CD8-positive, alpha-beta memory T cell (primary cell): ENCODE data around the gene DNAH6. TPM values are rescaled to one million over a fixed set of nuclear protein-coding genes. Genes with fewer than 3 reads are reported as not detected.

Source experiments
- CTCF ChIA-PET: fragments of 350-600 bp; sonication (Branson Sonifier 250); formaldehyde crosslinking; loops from one replicate; lab custom pipeline; 2021; ENCODE audit warnings: antibody characterized with exemption; lab: Charles Lee
- POLR2A ChIA-PET: fragments of 350-600 bp; sonication (Branson Sonifier 250); formaldehyde crosslinking; loops from one replicate; lab custom pipeline; 2021; ENCODE audit warnings: antibody characterized with exemption; lab: Charles Lee
- DNase-seq, 5 donors: peaks; one replicate each; pipeline versions ENCODE4 v3.0.0 to v3.0.0-alpha.2; 2020 to 2022; ENCODE audit warnings: mixed read lengths in 1 of 5
- H3K27ac ChIP-seq: one replicate; pipeline ENCODE4 v1.7.0; 2013; ENCODE audit warnings: low read depth, mild to moderate bottlenecking, low read length, moderate library complexity
- H3K27me3 ChIP-seq: 2 replicates; pipeline ENCODE4 v1.7.0; 2013; ENCODE audit warnings: low read length, mild to moderate bottlenecking; ENCODE audit not compliant: insufficient read depth, poor library complexity, severe bottlenecking
- H3K36me3 ChIP-seq: 2 replicates; pipeline ENCODE4 v1.7.0; 2013; ENCODE audit warnings: mild to moderate bottlenecking, low read length, moderate library complexity; ENCODE audit not compliant: insufficient read depth
- H3K4me1 ChIP-seq: 2 replicates; pipeline ENCODE4 v1.7.0; 2013; ENCODE audit warnings: mild to moderate bottlenecking, low read length, moderate library complexity; ENCODE audit not compliant: insufficient read depth
- H3K4me3 ChIP-seq: 2 replicates; pipeline ENCODE4 v1.7.0; 2013; ENCODE audit warnings: mild to moderate bottlenecking, low read length
- H3K9me3 ChIP-seq: 2 replicates; pipeline ENCODE4 v1.7.0; 2013; ENCODE audit warnings: mild to moderate bottlenecking, low read length
- H3K27ac Mint-ChIP-seq, 8 donors: one replicate each; pipeline ENCODE4 v1.8.0; 2020 to 2021; ENCODE audit warnings: mixed read lengths in 8 of 8, mild to moderate bottlenecking in 6 of 8, inconsistent platforms in 3 of 8, moderate library complexity in 3 of 8
- H3K27me3 Mint-ChIP-seq, 2 donors: one replicate each; pipeline ENCODE4 v1.8.0; 2020 to 2021; ENCODE audit warnings: mixed read lengths in 2 of 2, mild to moderate bottlenecking in 1 of 2, moderate library complexity in 1 of 2
- H3K36me3 Mint-ChIP-seq, 3 donors: one replicate each; pipeline ENCODE4 v1.8.0; 2020 to 2021; ENCODE audit warnings: mixed read lengths in 3 of 3, inconsistent platforms in 1 of 3, mild to moderate bottlenecking in 1 of 3
- H3K4me1 Mint-ChIP-seq, 3 donors: one replicate each; pipeline ENCODE4 v1.8.0; 2020 to 2021; ENCODE audit warnings: mixed read lengths in 3 of 3, inconsistent platforms in 1 of 3, mild to moderate bottlenecking in 1 of 3
- H3K4me3 Mint-ChIP-seq, 7 donors: one replicate each; pipeline ENCODE4 v1.8.0; 2020 to 2021; ENCODE audit warnings: mixed read lengths in 7 of 7, mild to moderate bottlenecking in 6 of 7, moderate library complexity in 4 of 7, inconsistent platforms in 2 of 7
- H3K9me3 Mint-ChIP-seq, 5 donors: one replicate each; pipeline ENCODE4 v1.8.0; 2020 to 2022; ENCODE audit warnings: mixed read lengths in 5 of 5, mild to moderate bottlenecking in 3 of 5, moderate library complexity in 2 of 5, inconsistent platforms in 1 of 5
- polyA plus RNA-seq: library from polyadenylated mRNA; unstranded; fragments of 300-500 nt; fragmentation: Illumina TruSeq; gene quantifications from one replicate; pipeline ENCODE4 v1.2.3, GENCODE V29; 2021
- total RNA-seq, 2 experiments: library from RNA; stranded (reverse); gene quantifications; one replicate each; pipeline ENCODE4 v1.2.3, GENCODE V29; 2021

Gene DNAH6
- total and polyA plus RNA-seq, 3 experiments from 2014 or later, result 0.24 to 0.51 (median 0.39) TPM

DNA sequence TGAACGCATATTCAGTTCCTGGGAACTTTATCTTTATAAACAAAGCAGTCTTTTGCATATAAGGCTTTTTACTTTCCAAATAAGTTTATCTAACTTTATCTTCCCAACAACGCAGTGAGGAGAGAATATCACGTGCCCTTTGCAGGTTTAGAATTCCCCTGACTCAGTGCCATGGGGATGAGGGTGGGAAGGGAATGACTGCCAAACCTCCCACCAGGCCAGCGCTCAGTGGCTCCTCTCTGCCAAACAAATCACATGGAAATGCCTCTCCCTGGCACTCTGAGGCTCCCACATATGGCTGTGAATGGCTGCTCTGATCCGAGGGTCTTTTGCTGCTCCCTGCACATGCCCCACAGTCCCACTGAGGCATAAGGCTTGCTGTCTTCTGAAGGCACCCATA lies 158.3 kb downstream of the DNAH6 start:
- Mint-ChIP-seq H3K4me3 (no peak overlapping the region), H3K4me1 (peaks cover 11 to 16% (median 16%) of the 10 kb centered on the region in 3 donors), H3K27ac (peak overlapping the region in 1 of 8 donors; percentile 36), H3K36me3 (peaks cover 0 to 11% (median 6%) of the 10 kb centered on the region in 3 donors), H3K27me3 (no peaks in the 10 kb centered on the region), H3K9me3 (no peaks in the 10 kb centered on the region)
- H3K4me3 ChIP-seq, result no peak overlapping the region
- no peak for DNase-seq
- ChIA-PET POLR2A (no interaction called here), CTCF (no interaction called here)
- H3K36me3 ChIP-seq, result no peaks in the 10 kb centered on the region
- H3K4me1 ChIP-seq, result peaks cover 16% of the 10 kb centered on the region
- no peaks in the 10 kb centered on the region for H3K27me3 ChIP-seq
- no peaks in the 10 kb centered on the region for H3K9me3 ChIP-seq
- no peak overlapping the region for H3K27ac ChIP-seq

DNA sequence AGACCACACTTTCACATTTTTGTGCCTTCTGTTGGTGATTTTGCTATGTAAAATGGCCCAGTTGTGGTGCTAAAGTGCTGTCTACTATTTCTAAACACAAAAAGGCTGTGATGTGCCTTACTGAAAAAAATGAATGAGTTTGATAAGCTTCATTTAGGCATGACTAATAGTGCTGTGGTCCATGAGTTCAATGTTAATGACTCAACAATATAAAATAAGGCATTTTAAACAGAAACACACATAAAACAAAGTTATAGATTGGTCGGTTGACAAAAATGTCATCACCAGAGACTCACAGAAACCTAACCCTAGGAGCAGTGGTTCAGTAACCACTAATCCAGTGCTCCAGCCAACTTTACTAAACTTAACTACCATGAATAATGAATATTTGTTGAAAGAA lies 160.0 kb downstream of the DNAH6 start:
- no peak overlapping the region for H3K4me3 Mint-ChIP-seq
- no peaks in the 10 kb centered on the region for H3K9me3 Mint-ChIP-seq
- CTCF ChIA-PET, result no interaction called here
- peaks cover 16% of the 10 kb centered on the region for H3K4me1 ChIP-seq
- peaks cover 0 to 11% (median 6%) of the 10 kb centered on the region in 3 donors for H3K36me3 Mint-ChIP-seq
- H3K27ac ChIP-seq, result no peak overlapping the region
- no peak for DNase-seq
- H3K27me3 Mint-ChIP-seq, result peaks cover 0 to 5% of the 10 kb centered on the region in 2 donors
- no peak overlapping the region for H3K4me3 ChIP-seq
- H3K27ac Mint-ChIP-seq, result peak overlapping the region in 1 of 8 donors; percentile 39
- no peaks in the 10 kb centered on the region for H3K9me3 ChIP-seq
- POLR2A ChIA-PET, result no interaction called here
- H3K36me3 ChIP-seq, result no peaks in the 10 kb centered on the region
- H3K4me1 Mint-ChIP-seq, result peaks cover 11 to 16% (median 16%) of the 10 kb centered on the region in 3 donors
- H3K27me3 ChIP-seq, result no peaks in the 10 kb centered on the region

- H3K27ac Mint-ChIP-seq, result no peak overlapping the region
- Histone ChIP-seq H3K27me3 (no peaks in the 10 kb centered on the region), H3K27ac (no peak overlapping the region), H3K36me3 (no peaks in the 10 kb centered on the region), H3K4me1 (peaks cover 16% of the 10 kb centered on the region), H3K9me3 (no peaks in the 10 kb centered on the region), H3K4me3 (no peak overlapping the region)
- peak in 1 of 5 donors; percentile 25 for DNase-seq
- peaks cover 0 to 5% of the 10 kb centered on the region in 2 donors for H3K27me3 Mint-ChIP-seq
- CTCF ChIA-PET, result no interaction called here
- POLR2A ChIA-PET, result no interaction called here
- peaks cover 11 to 16% (median 16%) of the 10 kb centered on the region in 3 donors for H3K4me1 Mint-ChIP-seq
- H3K4me3 Mint-ChIP-seq, result no peak overlapping the region
- H3K36me3 Mint-ChIP-seq, result peaks cover 0 to 12% (median 9%) of the 10 kb centered on the region in 3 donors
- H3K9me3 Mint-ChIP-seq, result no peaks in the 10 kb centered on the region
Observed at GRCh38 chr2:84678214-84678613, 161.9 kb downstream of the DNAH6 start.

DNA sequence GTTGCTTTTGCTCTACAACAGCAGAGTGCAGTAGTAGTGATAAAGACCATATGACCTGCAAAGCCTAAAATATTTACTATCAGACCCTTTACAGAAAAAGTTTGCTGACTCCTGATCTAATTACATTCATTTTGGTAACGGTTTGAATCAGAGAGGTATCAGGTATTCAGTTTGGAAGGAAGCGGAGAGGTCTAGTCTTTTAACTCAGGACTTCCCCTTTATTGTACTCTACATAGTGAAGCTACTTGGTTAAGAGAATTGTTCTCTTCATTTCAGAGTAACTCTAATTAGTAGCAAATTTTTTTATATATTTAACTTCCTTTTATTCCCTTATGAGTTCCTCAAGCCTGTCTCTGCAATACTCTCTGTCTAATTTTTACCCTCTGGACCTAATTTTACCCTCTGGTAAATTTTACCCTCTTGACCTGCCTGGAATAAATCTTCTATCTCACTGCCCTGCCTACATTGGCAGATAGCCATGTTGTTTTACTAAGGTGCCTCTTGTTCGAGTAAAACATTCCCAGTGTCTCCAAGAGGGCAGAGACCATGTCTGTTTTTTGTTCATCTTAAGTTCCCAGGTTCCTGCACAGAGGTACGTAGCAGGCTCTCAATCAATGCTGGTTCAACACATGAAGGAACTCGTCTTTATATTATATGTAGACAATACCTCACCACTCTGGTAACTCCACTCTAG lies 170.6 kb downstream of the DNAH6 start:
- H3K4me3 ChIP-seq, result no peak overlapping the region
- Mint-ChIP-seq H3K4me1 (peaks cover 7 to 24% (median 15%) of the 10 kb centered on the region in 3 donors), H3K27me3 (no peaks in the 10 kb centered on the region), H3K9me3 (no peaks in the 10 kb centered on the region), H3K4me3 (no peak overlapping the region), H3K36me3 (peaks cover 0 to 7% (median 6%) of the 10 kb centered on the region in 3 donors), H3K27ac (peak overlapping the region in 2 of 8 donors; percentile 67 to 72)
- ChIA-PET POLR2A (no interaction called here), CTCF (no interaction called here)
- H3K36me3 ChIP-seq, result no peaks in the 10 kb centered on the region
- H3K9me3 ChIP-seq, result no peaks in the 10 kb centered on the region
- peaks cover 10% of the 10 kb centered on the region for H3K4me1 ChIP-seq
- H3K27ac ChIP-seq, result no peak overlapping the region
- H3K27me3 ChIP-seq, result no peaks in the 10 kb centered on the region
- no peak for DNase-seq

DNA sequence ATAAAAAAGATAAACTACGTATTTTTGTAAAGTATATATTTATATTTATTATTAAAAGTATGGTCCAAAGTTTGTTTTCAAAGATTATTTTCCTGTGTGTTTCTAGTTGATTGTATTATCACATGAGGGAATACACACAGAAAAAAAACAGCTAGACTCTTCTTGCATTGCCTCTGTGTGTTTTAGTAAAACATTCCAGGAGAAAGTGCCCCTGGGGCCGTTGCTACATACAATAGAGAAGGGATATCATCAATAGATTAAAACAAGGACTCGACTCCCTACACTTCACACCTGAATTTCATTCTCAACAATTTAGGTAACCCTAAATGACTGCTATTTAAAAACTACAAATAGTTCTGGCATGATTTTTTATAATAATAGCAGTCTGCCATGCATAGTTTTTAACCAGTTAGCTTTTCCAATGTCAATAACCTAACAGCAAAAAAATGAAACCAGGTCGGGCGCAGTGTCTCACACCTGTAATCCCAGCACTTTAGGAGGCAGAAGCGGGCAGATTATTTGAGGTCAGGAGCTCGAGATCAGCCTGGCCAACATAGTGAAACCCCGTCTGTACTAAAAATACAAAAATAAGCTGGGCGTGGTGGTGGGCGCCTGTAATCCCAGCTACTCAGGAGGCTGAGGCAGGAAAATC lies 171.3 kb downstream of the DNAH6 start:
- Mint-ChIP-seq H3K36me3 (peaks cover 0 to 7% (median 2%) of the 10 kb centered on the region in 3 donors), H3K27ac (no peak overlapping the region), H3K27me3 (no peaks in the 10 kb centered on the region), H3K4me1 (peaks cover 7 to 25% (median 15%) of the 10 kb centered on the region in 3 donors), H3K4me3 (no peak overlapping the region), H3K9me3 (no peaks in the 10 kb centered on the region)
- Histone ChIP-seq H3K36me3 (no peaks in the 10 kb centered on the region), H3K27ac (no peak overlapping the region), H3K4me3 (no peak overlapping the region), H3K27me3 (no peaks in the 10 kb centered on the region), H3K4me1 (peaks cover 13% of the 10 kb centered on the region), H3K9me3 (no peaks in the 10 kb centered on the region)
- no peak for DNase-seq
- ChIA-PET POLR2A (interaction anchor here (0.8 kb wide), 1 partner anchor 34 kb away, joined by 5 read pairs; no protein-coding TSS in a partner anchor), CTCF (no interaction called here)

- no peaks in the 10 kb centered on the region for H3K36me3 ChIP-seq
- no peaks in the 10 kb centered on the region for H3K9me3 Mint-ChIP-seq
- no peak overlapping the region for H3K4me3 ChIP-seq
- H3K27ac Mint-ChIP-seq, result no peak overlapping the region
- peaks cover 28 to 51% (median 39%) of the 10 kb centered on the region in 3 donors for H3K4me1 Mint-ChIP-seq
- no peaks in the 10 kb centered on the region for H3K27me3 Mint-ChIP-seq
- ChIA-PET CTCF (no interaction called here), POLR2A (no interaction called here)
- no peaks in the 10 kb centered on the region for H3K27me3 ChIP-seq
- H3K36me3 Mint-ChIP-seq, result peaks cover 0 to 5% (median 2%) of the 10 kb centered on the region in 3 donors
- H3K27ac ChIP-seq, result no peak overlapping the region
- no peak for DNase-seq
- no peaks in the 10 kb centered on the region for H3K9me3 ChIP-seq
- H3K4me3 Mint-ChIP-seq, result no peak overlapping the region
- H3K4me1 ChIP-seq, result peaks cover 39% of the 10 kb centered on the region
Observed at GRCh38 chr2:84690225-84690624, 173.9 kb downstream of the DNAH6 start.

DNA sequence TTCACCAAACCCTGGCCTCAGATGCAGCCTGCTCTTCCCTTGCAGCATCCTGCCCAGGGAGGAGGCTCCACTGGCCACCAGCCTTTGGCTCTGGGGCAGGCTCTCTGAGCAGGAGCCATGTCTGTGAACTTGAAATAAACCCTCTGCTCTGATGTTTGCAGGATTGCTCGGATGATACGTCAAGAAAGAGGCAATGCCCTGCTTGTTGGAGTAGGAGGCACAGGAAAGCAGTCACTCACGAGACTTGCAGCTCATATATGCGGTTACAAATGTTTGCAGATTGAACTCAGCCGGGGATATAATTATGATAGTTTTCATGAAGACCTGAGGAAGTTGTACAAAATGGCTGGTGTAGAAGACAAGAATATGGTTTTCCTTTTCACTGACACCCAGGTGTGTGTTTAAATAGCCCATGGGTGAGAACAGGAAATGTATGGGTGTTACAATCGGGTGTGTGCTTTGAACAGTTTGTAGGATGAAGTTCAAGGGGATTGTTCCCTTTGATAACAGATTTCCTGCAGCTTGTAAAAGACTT lies 177.9 kb downstream of the DNAH6 start:
- CTCF ChIA-PET, result no interaction called here
- Mint-ChIP-seq H3K27me3 (no peaks in the 10 kb centered on the region), H3K4me3 (peak overlapping the region in 6 of 7 donors; percentile 36 to 77 (median 66)), H3K36me3 (peaks cover 0 to 5% (median 2%) of the 10 kb centered on the region in 3 donors), H3K27ac (peak overlapping the region; percentile 10 to 92 (median 72)), H3K9me3 (no peaks in the 10 kb centered on the region), H3K4me1 (peaks cover 29 to 45% (median 35%) of the 10 kb centered on the region in 3 donors)
- Histone ChIP-seq H3K36me3 (no peaks in the 10 kb centered on the region), H3K27ac (no peak overlapping the region), H3K4me1 (peaks cover 36% of the 10 kb centered on the region), H3K9me3 (no peaks in the 10 kb centered on the region), H3K27me3 (no peaks in the 10 kb centered on the region), H3K4me3 (peak overlapping the region; percentile 13)
- POLR2A ChIA-PET, result no interaction called here
- DNase-seq, result peak in 2 of 5 donors; percentile 56 to 75

- Mint-ChIP-seq H3K36me3 (peaks cover 0 to 25% (median 0%) of the 10 kb centered on the region in 3 donors), H3K9me3 (peaks cover 5 to 12% (median 11%) of the 10 kb centered on the region in 5 donors), H3K27me3 (no peaks in the 10 kb centered on the region), H3K27ac (peak overlapping the region in 2 of 8 donors; percentile 21 to 34), H3K4me3 (no peak overlapping the region), H3K4me1 (peaks cover 26 to 38% (median 28%) of the 10 kb centered on the region in 3 donors)
- POLR2A ChIA-PET, result no interaction called here
- H3K4me1 ChIP-seq, result peaks cover 26% of the 10 kb centered on the region
- no peaks in the 10 kb centered on the region for H3K9me3 ChIP-seq
- no peaks in the 10 kb centered on the region for H3K36me3 ChIP-seq
- H3K27ac ChIP-seq, result no peak overlapping the region
- no peak for DNase-seq
- CTCF ChIA-PET, result no interaction called here
- no peak overlapping the region for H3K4me3 ChIP-seq
- no peaks in the 10 kb centered on the region for H3K27me3 ChIP-seq
Observed at GRCh38 chr2:84697895-84698294, 181.6 kb downstream of the DNAH6 start.
